Suprapubic skin (tissue), 4 donors: ENCODE results near the gene ALDH3B2. TPM values are rescaled to one million over a fixed set of nuclear protein-coding genes. Genes with fewer than 3 reads are reported as not detected.

ENCODE experiments used
- DNase-seq, 2 donors: peaks; one replicate each; pipeline ENCODE4 v3.0.0-alpha.2; 2019; ENCODE audit warnings: low spot score in 2 of 2
- H3K27ac ChIP-seq: fragments of 200-600 bp; sonication (generic); one replicate; pipeline ENCODE4 v1.5.1; 2019
- H3K27me3 ChIP-seq: fragments of 200-600 bp; sonication (generic); one replicate; pipeline ENCODE4 v1.5.1; 2019
- H3K36me3 ChIP-seq: fragments of 200-600 bp; sonication (generic); one replicate; pipeline ENCODE4 v1.5.1; 2019
- H3K4me1 ChIP-seq: fragments of 200-600 bp; sonication (generic); one replicate; pipeline ENCODE4 v1.5.1; 2019
- H3K4me3 ChIP-seq: fragments of 200-600 bp; sonication (generic); one replicate; pipeline ENCODE4 v1.5.1; 2019; ENCODE audit warnings: mild to moderate bottlenecking
- H3K9me3 ChIP-seq: fragments of 200-600 bp; sonication (generic); one replicate; pipeline ENCODE4 v1.5.1; 2019
- EP300 ChIP-seq: sonication (generic); formaldehyde crosslinking; IDR thresholded peaks from one replicate; pipeline ENCODE4 v1.6.1; 2017; ENCODE audit warnings: antibody characterized with exemption
- POLR2A ChIP-seq, 2 donors: fragments of 450-650 bp; IDR thresholded peaks; one replicate each; pipeline ENCODE4 v1.6.1; 2017; ENCODE audit warnings: antibody characterized with exemption in 2 of 2, mild to moderate bottlenecking in 2 of 2, moderate library complexity in 2 of 2
- POLR2AphosphoS5 ChIP-seq, 3 donors: sonication (generic); formaldehyde crosslinking; IDR thresholded peaks; one replicate each; pipeline ENCODE4 v1.6.1; 2017; ENCODE audit warnings: antibody characterized with exemption in 3 of 3
- WGBS: methylation state at CpG from one replicate; pipeline ENCODE4 v1.1.5; 2018; 5-methylcytosine and 5-hydroxymethylcytosine counted together
- total RNA-seq, 4 donors: library from RNA; depleted of rRNA; stranded (reverse); fragments of >200 nt; gene quantifications; one replicate each; pipeline ENCODE4 v1.1.0, GENCODE V29; 2016
- TF ChIP-seq, protein P1 (sequence below), 2 donors: fragments of 200-600 bp in 1 of 2; fragments of 450-650 bp in 1 of 2; sonication (generic) in 1 of 2; IDR thresholded peaks; one replicate each; pipeline ENCODE4 v1.5.1; 2016 to 2019; ENCODE audit warnings: antibody characterized with exemption in 2 of 2, mild to moderate bottlenecking in 1 of 2, moderate library complexity in 1 of 2

ALDH3B2 gene
- total RNA-seq, 4 donors from 2014 or later, result 90.0 to 176 (median 105) TPM

DNA sequence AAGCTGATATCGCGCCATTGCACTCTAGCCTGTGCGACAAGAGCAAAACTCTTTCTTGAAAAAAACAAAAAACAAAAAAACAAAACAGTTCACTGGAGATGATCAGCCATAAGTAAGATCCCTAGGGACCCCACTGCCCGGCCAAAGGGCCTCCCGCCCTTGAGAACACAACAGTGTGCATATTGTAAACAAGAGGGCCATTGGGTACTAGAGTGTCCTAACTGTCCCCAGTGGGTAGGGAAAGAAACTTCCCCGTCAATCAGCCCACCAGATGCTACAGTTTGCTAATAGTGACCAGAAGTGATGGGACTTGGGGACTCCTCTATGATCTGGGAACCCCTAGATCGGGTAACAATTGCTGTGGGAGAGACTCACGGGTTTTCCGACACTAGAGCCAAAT lies 20.2 kb downstream of the ALDH3B2 start:
- no peak overlapping the region for H3K4me3 ChIP-seq
- peaks cover 26% of the 10 kb centered on the region for H3K4me1 ChIP-seq
- no peaks in the 10 kb centered on the region for H3K36me3 ChIP-seq
- no peaks in the 10 kb centered on the region for H3K9me3 ChIP-seq
- DNase-seq, result peak in 1 of 2 donors; percentile 45
- H3K27ac ChIP-seq, result no peak overlapping the region
- WGBS, result 73% methylated on average over 9 of the region's 9 CpGs
- TF ChIP-seq, protein P1, sequence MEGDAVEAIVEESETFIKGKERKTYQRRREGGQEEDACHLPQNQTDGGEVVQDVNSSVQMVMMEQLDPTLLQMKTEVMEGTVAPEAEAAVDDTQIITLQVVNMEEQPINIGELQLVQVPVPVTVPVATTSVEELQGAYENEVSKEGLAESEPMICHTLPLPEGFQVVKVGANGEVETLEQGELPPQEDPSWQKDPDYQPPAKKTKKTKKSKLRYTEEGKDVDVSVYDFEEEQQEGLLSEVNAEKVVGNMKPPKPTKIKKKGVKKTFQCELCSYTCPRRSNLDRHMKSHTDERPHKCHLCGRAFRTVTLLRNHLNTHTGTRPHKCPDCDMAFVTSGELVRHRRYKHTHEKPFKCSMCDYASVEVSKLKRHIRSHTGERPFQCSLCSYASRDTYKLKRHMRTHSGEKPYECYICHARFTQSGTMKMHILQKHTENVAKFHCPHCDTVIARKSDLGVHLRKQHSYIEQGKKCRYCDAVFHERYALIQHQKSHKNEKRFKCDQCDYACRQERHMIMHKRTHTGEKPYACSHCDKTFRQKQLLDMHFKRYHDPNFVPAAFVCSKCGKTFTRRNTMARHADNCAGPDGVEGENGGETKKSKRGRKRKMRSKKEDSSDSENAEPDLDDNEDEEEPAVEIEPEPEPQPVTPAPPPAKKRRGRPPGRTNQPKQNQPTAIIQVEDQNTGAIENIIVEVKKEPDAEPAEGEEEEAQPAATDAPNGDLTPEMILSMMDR (IDR thresholded peaks at IDR 0.05), result no peak
- TF ChIP-seq POLR2A (IDR thresholded peaks at IDR 0.05) (no peak), POLR2AphosphoS5 (IDR thresholded peaks at IDR 0.05) (no peak), EP300 (no peak)
- H3K27me3 ChIP-seq, result peaks cover 7% of the 10 kb centered on the region

DNA sequence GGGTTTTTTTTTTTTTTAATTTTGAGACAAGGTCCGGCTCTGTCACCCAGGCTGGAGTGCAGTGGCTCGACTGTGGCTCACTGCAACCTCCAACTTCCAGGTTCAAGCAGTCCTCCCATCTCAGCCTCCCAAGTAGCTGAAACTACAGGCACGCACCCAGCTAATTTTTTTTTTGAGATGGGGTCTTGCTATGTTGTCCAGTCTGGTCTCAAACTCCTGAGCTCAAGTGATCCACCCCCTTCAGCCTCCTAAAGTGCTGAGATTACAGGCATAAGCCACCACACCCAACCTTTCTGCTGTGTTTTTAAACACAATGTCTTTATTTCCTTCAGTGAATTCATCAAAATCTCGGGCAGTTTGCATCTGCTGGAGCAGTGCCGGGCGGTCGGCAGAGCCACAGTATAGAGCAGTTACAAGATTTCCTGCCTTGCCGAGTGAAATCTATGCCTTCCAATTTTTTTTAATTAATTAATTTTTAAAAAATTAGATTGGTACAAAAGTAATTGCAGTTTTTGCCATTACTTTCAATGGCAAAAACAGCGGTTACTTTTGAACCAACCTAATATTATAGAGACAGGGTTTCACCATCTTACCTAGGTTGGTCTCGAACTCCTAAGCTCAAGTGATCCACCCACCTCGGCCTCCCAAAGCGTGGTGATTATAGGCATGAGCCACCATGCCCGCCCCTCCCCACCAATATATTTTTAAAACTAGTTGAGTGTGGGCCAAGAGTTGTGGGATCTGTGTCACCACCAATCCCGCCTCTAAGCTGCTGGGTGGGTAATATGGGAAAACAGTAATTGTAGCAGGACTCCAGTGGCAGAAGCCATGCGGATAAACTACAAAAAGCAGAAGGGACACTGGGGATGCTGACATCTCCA lies 21.2 kb downstream of the ALDH3B2 start:
- H3K4me1 ChIP-seq, result peaks cover 18% of the 10 kb centered on the region
- no peak overlapping the region for H3K4me3 ChIP-seq
- no peaks in the 10 kb centered on the region for H3K36me3 ChIP-seq
- peaks cover 11% of the 10 kb centered on the region for H3K27me3 ChIP-seq
- TF ChIP-seq EP300 (no peak), POLR2A (IDR thresholded peaks at IDR 0.05) (no peak), POLR2AphosphoS5 (IDR thresholded peaks at IDR 0.05) (no peak)
- TF ChIP-seq, protein P1 (IDR thresholded peaks at IDR 0.05), result no peak
- H3K9me3 ChIP-seq, result no peaks in the 10 kb centered on the region
- DNase-seq, result peak in 1 of 2 donors; percentile 65
- H3K27ac ChIP-seq, result no peak overlapping the region
- 81% methylated on average over 14 of the region's 15 CpGs for WGBS

DNA sequence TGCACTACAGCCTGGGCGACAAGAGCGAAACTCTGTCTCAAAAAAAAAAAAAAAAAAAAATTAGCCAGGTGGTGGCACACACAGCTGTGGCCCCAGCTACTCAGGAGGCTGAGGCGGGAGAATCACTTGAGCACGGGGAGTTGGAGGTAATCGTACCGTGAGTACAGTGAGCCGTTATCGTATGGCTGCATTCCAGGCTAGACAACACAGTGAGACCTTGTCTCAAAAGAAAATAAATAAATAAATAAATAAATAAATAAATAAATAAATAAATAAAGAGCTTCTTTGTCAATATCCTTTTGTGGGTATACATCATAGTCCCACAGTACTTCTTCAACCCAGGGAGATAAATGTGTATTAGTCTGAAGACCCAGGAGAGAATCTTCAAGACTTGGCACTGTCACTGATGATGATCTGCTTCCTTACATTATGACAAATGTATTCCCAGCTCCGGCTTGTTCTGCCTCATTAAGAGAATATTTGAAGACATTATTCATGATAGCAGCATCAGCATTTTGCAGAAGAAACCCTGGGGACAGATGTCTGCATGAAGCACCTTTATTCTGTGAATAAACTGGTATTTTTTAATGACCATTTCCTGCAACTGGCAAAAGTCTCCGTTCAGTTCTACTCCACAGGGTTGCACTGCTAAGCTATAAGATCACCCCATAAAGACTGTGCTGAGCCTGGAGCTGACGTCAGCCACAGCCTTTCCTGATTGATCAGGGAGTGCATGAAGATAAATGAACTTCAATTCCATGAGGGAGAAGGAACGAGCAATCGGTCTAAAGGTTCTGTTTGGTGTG lies 22.2 kb downstream of the ALDH3B2 start:
- H3K4me3 ChIP-seq, result no peak overlapping the region
- H3K27me3 ChIP-seq, result peaks cover 18% of the 10 kb centered on the region
- DNase-seq, result no peak
- no peaks in the 10 kb centered on the region for H3K9me3 ChIP-seq
- 39% methylated on average over 13 of the region's 13 CpGs for WGBS
- no peaks in the 10 kb centered on the region for H3K36me3 ChIP-seq
- peaks cover 8% of the 10 kb centered on the region for H3K4me1 ChIP-seq
- no peak for TF ChIP-seq EP300
- TF ChIP-seq POLR2AphosphoS5 (IDR thresholded peaks at IDR 0.05), result no peak
- TF ChIP-seq POLR2A (IDR thresholded peaks at IDR 0.05), result no peak
- TF ChIP-seq, protein P1 (IDR thresholded peaks at IDR 0.05), result no peak
- H3K27ac ChIP-seq, result no peak overlapping the region

DNA sequence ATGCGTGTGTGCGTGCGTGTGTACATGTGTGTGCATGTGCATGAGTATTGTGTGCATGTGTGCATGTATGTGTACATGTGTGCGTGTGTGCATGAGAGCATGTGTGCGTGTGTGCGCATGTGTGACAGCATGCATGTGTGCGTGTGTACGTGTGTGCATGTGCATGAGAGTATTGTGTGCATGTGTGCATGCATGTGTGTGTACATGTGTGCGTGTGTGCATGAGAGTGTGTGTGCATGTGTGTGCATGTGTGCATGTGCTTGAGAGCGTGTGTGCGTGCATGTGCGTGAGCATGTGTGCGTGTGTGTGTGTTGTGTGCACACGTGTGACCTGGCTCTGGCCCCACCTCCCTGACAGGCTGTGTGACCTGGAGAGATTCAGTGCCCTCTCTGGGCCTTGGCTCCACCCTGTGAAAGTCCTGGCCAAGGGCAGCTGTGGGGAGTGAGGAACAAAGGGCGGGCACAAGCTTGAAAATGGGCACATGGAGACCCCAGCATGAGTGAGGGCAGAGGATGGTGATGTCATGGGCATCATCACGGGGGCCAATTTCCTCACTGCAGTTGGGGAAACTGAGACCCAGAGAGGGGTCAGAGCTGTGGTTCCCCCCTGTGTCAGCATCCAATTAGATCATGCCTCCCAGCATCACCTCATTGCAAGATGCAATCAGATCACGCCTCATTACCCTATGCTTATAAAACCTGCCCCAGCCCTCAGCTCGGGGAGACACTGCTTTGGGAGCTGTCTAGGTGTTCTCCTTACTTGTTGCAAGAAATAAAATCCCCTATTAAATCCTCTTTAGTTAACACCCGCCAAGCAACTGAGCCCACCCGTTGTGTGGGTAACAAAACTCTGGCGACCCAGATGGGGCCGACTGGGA lies 24.6 kb downstream of the ALDH3B2 start:
- WGBS, result 79% methylated on average over 22 of the region's 22 CpGs
- H3K27me3 ChIP-seq, result peaks cover 20% of the 10 kb centered on the region
- no peaks in the 10 kb centered on the region for H3K4me1 ChIP-seq
- TF ChIP-seq, protein P1 (IDR thresholded peaks at IDR 0.05), result no peak
- no peak for TF ChIP-seq POLR2A (IDR thresholded peaks at IDR 0.05)
- no peak for TF ChIP-seq POLR2AphosphoS5 (IDR thresholded peaks at IDR 0.05)
- TF ChIP-seq EP300, result no peak
- DNase-seq, result peak in 1 of 2 donors; percentile 32
- no peaks in the 10 kb centered on the region for H3K36me3 ChIP-seq
- no peaks in the 10 kb centered on the region for H3K9me3 ChIP-seq
- H3K27ac ChIP-seq, result no peak overlapping the region
- peak overlapping the region; percentile 31 for H3K4me3 ChIP-seq
